PC-9 (cell line): ENCODE measurements around the gene USP43.

ENCODE experiments used
- EZH2 ChIP-seq: fragments of 200-600 bp; sonication (generic); IDR thresholded peaks from 2 replicates; pipeline ENCODE4 v1.8.0; 2017; ENCODE audit warnings: antibody characterized with exemption, low read depth
- TF ChIP-seq, protein P1 (sequence below): fragments of 200-600 bp; sonication (generic); conservative IDR thresholded peaks from 2 replicates; pipeline ENCODE4 v1.6.1; 2017; ENCODE audit warnings: mixed run types, antibody characterized with exemption, mild to moderate bottlenecking, moderate library complexity

DNA sequence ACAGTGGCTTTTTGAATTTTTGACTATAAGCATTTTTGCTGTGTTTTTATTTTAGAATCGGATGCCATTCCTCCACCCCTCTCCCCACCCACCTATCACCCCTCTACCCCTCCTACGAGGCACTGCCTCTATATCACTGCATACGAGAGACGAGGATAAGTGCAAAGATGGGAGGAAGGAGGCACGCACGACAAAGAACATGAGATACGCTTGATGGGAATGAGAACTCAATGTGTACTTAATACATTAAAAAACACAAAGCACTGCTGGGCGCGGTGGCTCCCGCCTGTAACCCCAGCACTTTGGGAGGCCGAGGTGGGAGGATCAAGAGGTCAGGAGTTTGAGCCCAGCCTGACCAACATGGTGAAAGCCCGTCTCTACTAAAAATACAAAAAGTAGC lies 8.8 kb upstream of the USP43 start:
- TF ChIP-seq, protein P1, sequence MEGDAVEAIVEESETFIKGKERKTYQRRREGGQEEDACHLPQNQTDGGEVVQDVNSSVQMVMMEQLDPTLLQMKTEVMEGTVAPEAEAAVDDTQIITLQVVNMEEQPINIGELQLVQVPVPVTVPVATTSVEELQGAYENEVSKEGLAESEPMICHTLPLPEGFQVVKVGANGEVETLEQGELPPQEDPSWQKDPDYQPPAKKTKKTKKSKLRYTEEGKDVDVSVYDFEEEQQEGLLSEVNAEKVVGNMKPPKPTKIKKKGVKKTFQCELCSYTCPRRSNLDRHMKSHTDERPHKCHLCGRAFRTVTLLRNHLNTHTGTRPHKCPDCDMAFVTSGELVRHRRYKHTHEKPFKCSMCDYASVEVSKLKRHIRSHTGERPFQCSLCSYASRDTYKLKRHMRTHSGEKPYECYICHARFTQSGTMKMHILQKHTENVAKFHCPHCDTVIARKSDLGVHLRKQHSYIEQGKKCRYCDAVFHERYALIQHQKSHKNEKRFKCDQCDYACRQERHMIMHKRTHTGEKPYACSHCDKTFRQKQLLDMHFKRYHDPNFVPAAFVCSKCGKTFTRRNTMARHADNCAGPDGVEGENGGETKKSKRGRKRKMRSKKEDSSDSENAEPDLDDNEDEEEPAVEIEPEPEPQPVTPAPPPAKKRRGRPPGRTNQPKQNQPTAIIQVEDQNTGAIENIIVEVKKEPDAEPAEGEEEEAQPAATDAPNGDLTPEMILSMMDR = no peak
- no peak for TF ChIP-seq EZH2
